NCI-H2196 treated with DMSO at 0.1 percent for 48 hours (cell line): ENCODE measurements around the gene CHCHD6.

ENCODE experiments used
- DNase-seq: peaks from one replicate; lab custom pipeline; 2025; ENCODE audit not compliant: unreplicated experiment; lab: John Stamatoyannopoulos, UW

Gene CHCHD6

GRCh38 chr3:126956866-126957650 is 253.0 kb downstream of the CHCHD6 start:
- DNase-seq: no peak

DNA sequence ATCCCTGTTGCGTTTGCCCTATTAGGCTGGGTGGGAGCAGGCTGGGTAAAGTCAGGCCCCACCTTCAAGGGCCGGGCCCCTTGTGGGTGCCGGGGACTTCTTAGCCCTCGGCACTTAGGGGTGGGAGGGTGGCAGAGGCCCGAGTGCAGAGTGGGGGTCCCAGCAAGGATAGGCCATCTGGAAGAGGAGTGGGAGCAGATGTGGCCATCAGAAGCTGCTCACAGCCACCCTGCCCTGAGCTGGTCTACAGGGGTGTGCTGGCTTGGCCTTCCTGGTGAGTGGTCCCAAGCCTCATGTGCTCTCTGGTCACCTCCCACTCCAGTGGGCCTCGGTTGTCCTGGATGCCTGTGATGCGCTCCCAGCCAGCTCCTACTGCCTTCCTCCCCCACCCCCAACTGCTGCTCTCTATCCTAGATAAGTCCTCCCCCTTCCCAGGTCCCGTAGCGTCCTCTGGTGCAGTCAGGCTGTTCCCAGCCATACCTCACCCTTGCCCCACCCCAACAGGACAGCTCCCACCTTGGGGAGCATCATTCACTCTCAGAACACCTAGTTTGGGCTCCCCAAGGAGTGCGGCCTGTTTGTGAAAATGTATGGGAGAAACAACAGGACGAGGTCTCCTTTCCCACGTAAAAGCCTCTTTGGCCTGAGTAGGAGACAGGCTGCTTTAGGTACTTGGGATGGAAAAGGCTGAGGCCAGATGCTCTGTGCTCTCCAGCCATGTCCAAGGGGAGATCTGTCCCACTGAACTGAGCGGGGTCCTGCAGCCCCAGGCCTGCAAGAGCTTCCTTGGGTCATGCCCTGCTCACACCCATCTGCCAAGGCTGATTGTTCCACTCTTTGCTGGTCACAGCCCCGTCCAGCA is 254.0 kb downstream of the CHCHD6 start:
- no peak for DNase-seq

- DNase-seq: no peak
Measured at GRCh38 chr3:126958638-126959085, 254.6 kb downstream of the CHCHD6 start.

DNA sequence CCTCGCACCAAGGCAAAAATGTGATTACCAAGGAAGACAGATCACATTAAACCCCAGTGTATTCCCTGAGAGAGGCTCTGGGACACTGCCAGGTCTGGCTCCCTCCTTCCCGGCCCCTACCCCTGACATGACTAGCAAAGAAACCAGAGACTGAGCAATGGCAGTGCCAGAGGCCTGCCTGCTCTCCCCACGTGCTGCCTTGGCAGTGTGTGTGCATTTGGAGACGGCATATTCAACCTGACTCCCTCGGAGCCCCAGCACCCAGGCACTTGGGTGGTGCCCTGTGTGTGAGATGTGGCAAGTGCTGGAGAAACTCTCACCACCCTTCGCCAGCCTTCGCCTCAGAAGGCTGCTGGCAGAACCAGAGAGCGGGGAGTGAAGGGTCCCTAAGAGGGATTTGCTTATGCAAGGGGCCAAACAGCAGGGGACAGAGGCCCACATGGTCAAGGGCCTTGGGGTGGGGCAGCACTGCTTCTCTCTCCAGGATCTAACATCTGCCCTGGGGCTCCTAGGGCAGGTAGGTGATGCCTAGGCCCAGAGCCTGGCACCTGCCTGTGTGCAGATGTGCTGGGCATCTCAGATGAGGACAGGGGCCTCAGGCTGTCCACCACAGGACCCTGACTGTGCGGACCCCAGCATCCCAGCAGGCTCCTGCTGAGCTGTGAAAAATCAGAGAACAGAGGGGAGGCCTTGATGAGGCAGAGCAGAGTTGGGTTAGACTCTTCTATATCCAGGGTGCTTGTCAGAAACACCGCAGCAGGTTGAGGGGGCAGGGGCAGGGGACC is 255.3 kb downstream of the CHCHD6 start:
- DNase-seq: no peak

- no peak for DNase-seq
Measured at GRCh38 chr3:126959921-126960603, 256.0 kb downstream of the CHCHD6 start.

DNA sequence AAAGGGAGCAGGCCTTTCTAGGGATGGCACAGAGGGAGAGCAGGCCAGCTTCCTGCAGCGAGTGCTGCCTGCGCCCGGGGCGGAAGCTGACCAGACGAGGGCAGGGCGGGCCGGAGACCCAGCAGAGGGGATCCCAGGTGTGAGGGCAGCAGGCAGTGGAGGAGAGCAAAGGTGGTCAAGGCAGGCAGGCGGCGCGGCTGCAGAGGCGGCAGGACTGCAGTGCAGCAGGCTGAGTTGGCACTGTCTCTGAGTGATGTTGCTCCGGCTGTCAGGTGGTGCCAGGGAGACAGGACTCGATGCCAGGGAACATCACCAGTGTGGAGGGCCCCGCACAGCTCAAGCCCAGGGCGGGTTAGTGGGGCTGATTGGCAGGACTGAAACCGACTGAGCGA is 256.6 kb downstream of the CHCHD6 start:
- no peak for DNase-seq

GRCh38 chr3:126961191-126961790 is 257.3 kb downstream of the CHCHD6 start:
- no peak for DNase-seq

- peak; percentile 73 for DNase-seq
Measured at GRCh38 chr3:126961791-126962461, 257.9 kb downstream of the CHCHD6 start.

- DNase-seq: no peak
Measured at GRCh38 chr3:126962756-126963155, 258.7 kb downstream of the CHCHD6 start.

GRCh38 chr3:126963261-126964190 is 259.5 kb downstream of the CHCHD6 start:
- DNase-seq: no peak

- DNase-seq: no peak
Measured at GRCh38 chr3:126964261-126964660, 260.2 kb downstream of the CHCHD6 start.

DNA sequence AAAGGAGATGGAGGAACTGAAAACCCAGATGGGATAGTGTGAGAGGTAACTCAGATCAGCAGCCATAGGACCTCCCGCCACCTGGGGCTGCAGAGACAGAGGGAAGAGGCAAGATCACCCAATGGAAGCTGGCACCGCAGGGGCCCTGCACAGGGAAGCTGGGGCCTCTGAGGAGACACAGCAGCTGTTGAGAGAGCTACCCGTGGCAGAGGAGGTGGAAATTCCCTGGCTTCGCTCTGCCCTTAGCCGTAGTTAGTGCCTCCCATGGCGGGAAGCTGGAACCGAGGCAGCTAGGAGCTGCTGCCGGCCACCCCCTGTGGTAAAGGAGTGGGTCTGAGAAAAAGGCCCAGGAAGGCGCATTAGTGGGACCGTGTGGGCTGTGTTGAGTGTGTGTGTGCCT is 260.9 kb downstream of the CHCHD6 start:
- DNase-seq: no peak

DNA sequence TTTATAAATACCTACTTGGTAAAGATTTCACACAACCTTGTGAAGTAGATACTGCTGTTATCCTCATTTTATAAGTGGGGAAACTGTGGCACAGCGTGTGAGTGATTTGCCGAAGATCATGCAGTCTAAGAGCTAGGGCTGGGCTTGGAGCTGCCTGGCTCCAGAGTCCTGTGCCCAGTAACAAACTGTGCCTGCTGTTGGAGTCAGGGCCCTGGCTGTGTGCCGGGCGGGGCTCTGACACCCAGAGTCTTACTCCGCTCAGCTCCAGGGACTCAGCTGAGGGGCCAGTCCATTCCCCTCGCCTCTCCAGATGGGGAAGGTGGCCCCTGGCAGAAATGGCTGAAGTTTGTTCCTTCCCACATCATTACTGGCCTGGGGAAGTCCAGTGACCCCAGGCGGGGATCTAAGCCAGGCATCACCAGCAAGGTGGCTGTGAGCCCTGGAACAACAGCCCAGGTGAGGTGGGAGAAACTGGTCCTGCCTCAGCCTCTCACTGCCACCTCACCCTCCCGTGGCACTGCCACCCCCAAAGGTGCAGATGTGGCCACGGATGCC is 261.6 kb downstream of the CHCHD6 start:
- no peak for DNase-seq

GRCh38 chr3:126967386-126967785 is 263.3 kb downstream of the CHCHD6 start:
- no peak for DNase-seq

DNA sequence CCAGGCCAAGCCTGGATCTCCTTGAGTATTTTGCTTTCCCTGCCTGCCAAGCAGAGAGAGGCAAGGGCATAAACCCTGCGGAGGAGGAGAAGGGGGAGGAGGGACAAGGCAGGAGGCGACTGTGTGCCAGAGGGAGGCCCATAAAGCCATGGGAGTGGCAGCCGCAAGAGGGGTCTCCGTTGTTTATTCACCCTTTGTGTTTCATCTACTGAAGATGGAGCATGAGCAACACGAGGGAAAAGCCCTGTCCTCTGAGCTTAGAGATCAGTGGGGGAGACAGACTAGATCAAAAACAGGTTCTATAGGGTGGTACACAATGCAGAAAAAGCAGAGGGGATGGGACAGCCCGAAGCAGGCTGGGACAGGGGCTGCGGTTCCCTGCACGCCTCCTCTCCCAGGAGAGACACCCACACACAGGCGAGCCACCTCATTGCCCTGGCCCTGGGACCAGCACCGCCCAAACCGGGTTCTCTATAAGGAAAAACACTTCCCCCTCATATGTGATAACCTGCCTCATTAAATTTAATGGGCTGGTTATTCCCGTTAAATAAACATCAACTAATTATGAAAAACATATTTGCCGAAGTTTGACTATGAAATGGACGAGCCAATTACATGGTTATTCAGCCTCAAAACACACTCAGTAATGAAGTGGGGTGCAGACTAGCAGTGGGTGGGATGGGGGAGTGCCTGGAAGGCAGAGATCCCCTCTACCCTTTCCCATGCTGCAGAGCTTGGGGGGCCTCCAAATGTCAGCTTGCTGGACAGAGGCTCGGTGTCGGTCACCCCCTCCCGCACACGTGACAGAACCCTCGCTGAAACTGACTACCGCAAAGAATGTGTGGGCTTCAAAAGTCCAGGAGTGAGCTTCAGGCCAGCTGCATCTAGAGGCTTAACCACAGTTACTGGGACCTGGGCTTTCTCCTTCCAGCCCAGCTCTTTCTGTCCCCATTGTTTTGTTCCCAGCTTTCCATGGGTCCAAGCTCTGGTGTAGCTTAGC is 264.7 kb downstream of the CHCHD6 start:
- DNase-seq: no peak

DNA sequence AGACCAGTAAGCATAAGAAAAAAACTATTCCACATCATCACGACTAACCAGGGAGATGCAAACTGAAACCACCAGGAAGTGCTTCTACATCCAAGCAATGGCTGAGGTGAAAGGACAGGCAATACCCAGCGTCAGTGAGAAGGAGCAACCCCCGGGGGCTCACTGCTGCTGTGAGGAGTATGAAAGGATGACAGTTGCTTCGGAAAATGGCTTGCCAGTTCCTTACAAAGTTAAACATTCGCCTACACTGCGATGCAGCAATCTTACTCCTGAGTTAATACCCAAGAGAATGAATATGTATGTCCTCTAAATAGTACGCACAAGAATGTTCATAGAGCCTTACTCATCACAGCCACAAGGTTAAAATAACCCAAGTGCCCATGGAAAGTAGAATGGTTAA is 265.5 kb downstream of the CHCHD6 start:
- no peak for DNase-seq

- DNase-seq: no peak
Measured at GRCh38 chr3:126970101-126970500, 266.1 kb downstream of the CHCHD6 start.
